GM19043 (cell line): Measurements from ENCODE around the gene PXN.
"Not testable (repeated sequence)": the region's sequence is repeated elsewhere in the genome, so short reads cannot be mapped to it uniquely, and the experiment has no call there.

Experiments used
- ATAC-seq: cut with Tn5 transposase; IDR thresholded peaks from one replicate; pipeline ENCODE4 v1.9.1; 2021; ENCODE audit warnings: low read depth; ENCODE audit not compliant: unreplicated experiment

PXN gene

DNA sequence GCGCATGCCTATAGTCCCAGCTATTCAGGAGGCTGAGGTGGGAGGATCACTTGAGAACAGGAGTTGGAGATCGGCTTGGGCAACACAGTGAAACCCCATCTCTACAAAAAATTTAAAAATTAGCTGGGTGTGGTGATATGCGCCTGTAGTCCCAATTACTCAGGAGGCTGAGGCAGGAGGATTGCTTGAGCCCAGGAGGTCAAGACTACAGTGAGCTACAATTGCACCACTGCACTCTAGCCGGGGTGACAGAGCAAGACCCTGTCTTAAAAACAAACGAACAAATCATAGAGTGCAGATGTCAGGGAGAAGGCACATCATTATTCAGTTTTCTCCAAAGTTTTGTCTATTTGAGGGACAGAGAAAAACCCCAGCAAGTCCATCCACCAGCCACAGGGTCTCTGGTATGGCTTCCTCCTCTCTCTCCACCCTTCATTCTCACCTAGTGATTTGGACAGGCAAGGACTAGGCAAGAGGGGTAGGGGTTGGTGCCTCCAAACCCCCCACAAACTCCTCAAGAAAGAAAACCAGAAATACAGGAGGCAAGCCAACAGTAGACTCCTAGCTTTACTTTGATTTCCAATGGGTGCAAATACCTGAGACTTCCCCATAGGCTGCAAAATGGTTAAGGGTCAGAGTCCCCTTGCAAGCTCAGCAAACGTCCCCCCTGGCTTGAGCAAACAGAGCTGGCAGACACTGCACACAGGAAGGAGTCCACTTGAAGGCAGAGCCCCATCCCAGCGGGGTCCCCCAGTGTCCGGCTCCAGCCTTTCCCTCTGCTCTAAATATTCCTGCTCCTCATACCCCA lies 38.1 kb downstream of the PXN start:
- no peak for ATAC-seq

DNA sequence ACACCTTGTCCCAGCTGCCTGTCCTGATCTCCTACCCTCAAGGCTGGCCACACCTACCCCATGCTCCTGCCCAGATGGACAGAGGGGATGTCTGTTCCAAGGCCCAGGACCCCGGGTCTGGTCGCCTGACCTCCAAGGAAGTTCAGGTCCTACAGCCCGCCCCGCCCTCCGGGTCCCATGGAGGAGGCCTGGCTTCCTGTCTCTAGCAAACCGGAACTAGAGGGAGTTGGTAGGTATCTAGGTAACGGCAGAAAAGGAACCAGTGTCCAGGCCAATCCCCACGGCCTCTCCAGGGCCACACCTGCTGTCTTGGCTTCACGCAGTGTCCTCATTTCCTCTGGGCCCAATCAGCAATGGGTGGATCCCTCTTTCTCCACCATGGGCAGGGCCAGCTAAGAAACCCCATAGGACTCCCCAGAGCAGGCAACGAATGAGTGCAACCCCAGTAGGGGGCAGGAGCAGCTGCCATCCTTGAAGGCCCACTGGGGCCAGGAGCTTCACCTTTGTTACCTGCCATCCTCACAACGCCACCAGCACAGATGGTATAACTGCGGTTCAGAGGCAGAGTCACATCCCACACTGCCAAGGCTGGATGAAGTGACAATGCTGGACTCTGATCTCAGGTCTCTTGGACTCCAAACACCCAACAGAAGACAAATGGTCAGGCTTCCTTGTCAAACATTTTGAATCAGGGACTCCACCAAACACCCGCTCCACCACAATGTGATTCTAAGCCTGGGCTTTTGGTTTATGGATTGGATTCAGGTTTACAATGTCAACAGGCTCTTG lies 39.5 kb downstream of the PXN start:
- ATAC-seq: no peak

DNA sequence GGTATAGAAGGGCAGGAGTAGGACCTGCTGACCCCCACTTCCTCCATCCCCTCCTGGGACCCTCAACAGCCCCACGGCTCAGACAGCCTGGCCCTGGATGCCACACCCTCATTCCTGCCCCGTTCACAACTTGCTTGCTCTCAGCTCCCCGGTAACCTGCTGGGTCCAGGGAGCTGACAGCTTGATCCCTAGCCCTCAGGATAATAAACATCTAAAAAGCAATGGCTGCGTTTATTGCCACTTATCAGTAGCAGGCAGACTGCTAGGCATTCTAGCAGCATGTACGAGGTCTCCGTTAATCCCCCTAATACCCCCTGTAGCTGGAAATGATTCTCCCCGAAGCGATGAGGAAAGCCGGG lies 40.4 kb downstream of the PXN start:
- ATAC-seq: no peak

DNA sequence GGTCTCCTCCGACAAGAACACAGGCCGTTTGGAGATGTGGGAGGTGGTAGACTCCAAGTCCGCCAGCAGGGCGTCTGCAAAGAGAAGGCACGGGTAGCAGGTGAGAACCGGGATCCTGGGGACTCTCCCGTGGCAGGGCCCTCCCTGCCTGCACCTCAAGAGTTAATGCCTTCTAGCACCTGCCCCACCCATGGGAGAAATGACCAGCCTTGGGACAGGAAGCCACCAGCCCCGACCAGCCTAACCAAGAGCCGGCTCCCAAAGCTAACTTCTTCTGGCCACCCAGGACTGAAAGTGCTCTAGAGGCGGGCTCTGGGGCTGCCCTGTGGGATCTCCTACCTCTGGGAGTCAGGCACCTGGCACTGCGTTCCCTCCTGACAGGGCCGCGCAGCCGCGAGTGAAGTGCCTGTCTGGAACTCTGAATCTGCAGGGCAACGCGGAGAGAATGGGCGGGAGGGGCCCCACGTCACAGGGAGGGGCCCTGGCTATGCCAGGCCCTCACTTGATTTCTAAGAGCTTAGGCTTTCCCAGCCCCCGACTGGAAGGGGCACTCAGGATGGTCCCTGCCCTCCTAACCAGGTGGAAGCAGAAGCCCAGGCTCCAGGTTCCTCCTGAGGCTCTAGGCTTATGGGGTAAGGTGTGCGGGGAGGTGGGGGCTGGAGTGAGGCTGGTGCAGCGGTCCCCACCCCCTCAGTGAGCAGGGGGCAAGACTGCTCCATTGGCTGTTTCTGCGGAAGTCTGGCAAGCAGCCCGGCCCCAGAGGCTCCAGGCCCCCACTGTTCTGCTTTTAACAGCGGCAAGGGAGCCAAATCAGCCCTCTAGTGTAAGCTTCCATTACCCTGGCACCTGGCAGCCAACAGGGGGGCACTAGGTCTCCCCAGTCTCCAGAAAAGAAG lies 41.0 kb downstream of the PXN start:
- no peak for ATAC-seq

DNA sequence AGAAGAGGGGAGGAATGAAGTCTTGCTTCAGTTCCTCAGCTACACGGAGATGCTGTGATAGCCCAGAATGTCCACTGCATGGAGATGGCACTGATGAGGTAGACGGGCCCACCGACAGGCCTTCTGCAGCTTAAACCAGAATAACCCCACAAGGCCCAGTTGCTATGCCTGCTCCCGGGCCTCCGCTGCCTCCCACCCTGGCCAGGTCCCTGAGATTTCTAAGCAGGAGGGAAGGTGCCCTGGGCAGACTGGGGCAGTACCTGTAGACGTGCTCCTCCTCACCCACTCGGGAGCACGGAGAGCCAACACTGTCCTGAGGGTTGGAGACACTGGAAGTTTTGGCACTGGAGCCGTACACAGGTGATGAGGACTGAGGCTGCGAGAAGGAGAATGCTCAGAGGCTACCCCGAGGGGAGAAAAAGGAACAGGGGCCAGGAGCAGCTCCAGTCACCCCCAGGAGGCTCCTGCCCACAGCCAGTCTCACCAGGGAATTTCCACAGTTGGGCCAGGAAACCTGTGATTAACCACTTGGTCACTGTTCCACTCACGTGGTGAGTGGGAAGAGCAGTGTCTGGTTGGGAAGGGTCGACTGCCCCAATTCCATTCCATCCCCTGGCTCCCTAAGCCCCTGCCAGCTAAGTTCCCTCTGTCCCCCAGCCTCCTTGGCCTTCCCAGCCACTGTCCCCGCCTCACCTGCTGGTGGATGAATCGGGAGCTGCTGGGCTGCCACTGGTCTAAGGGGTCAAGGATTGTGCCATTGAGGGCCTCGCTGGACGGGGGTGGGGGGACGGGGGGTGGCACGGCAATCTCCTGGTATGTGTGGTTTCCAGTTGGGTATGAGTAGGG lies 41.8 kb downstream of the PXN start:
- ATAC-seq: no peak

DNA sequence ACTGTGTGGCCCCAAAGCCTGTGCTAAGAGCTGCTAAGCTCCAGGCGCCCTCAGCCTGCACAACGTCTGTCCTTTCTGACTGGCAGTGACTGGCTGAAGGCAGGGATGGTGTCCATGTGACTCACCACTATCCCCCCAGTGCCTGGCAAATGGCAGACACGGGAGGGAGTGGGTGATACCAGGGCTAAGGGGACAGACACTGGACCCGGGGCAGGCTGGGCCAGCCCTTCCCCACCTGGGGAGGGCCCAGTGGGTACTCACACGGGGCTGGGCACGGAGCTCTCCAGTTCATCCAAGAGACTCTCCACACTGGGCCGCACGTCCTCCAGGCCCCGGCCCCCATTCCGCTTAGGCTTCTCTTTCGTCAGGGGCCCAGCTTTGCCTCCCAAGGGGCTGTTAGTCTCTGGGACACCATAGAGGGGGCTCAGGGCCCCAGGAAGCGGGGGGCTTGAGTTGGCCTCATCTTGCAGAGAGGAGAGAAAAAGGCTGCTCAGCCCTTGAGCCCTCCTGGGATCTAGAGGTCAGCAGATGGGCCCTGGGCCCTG lies 43.2 kb downstream of the PXN start:
- no peak for ATAC-seq

DNA sequence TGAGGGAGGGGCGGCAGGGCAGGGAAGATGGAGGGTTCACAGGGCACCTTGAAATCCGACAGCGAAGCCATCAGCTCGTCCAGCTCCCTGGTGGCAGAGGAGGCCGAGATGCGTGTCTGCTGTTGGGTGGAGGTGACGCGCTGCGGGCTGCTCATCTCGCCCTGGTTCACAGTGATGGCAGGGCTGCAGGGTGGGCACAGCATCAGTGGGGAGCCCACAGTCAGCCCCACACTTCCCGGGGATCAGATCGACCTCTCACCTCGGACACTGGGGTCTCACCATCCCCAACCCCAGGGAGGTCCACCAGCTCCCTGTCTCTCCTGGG lies 44.0 kb downstream of the PXN start:
- ATAC-seq: no peak

DNA sequence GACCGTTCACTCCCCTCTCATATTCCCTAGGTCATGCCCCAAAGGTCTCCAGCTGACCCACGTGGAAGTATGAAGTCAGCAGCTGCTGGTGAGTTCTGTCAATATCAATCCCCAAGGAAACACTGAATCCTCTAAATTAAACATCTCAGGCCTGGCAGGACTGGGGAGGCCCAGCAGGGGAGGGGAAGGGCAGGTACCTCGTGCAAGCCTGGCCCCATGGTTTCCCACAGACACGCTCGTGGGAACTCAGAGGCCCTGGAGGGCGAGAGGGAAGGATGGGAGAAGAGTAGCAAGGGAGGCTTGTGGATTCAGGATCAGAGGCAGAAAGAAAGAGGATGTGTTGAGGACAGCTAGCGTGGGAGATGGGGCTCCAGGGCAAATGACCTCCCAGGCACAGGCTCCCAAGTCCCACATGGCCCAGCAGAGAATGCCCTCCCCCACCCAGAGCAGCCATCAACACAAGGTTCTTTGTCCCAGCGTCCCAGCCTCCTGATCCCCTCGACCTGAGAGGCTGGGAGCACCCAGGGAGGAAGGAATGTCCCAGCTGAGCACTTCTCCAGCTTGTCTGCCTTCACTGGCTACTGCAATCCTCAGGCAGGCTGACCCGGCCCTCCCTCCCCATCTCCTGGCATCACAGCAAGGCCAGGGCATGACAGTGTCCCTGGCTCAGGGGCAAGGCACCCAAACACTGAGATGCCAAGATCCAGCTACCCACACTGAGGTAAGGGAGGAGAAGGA lies 44.5 kb downstream of the PXN start:
- no peak for ATAC-seq

DNA sequence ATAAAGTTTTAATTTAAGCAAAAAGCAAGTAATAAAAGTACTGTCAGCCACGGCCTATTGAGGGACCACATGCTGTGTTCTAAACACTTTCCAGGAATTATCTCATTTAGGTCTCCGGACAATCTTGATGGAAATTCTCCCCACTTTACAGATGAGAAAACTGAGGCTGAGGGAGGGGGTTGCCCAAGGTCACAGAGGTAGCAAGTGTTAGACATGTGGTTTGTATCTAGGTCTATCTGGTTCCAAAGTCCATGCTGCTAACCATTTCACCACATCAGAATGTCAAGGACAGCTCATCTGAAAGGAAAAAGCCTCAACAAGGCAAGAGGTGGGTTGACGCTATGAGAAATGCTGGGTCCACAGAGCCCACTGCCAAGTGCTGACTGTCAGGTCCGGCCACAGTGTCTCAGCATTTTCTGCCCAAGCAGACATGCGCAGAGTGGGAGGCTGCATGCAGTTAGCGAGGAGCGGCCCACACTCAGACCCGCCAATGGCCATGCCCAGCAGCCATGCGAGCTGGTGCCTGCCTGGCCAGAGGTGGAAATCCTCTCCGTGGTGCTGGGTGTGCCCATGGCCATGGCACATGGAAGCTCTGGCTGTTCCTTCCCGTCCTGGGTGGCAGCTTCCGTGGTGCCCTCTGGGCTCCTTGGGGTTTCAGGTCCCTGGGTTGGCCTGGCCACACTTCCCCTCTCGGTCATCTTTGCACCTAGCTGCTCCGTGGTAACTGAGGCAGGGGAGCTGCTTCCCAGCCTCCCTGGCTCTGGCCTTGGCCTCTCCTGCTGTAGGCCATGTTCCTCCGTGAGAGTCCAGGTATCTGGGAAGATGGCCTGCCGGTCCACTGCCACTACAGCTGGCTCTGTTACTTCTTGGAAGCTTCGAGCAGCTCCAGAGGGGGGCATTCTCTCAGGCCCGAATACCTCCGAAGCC lies 46.6 kb downstream of the PXN start:
- ATAC-seq: no peak

DNA sequence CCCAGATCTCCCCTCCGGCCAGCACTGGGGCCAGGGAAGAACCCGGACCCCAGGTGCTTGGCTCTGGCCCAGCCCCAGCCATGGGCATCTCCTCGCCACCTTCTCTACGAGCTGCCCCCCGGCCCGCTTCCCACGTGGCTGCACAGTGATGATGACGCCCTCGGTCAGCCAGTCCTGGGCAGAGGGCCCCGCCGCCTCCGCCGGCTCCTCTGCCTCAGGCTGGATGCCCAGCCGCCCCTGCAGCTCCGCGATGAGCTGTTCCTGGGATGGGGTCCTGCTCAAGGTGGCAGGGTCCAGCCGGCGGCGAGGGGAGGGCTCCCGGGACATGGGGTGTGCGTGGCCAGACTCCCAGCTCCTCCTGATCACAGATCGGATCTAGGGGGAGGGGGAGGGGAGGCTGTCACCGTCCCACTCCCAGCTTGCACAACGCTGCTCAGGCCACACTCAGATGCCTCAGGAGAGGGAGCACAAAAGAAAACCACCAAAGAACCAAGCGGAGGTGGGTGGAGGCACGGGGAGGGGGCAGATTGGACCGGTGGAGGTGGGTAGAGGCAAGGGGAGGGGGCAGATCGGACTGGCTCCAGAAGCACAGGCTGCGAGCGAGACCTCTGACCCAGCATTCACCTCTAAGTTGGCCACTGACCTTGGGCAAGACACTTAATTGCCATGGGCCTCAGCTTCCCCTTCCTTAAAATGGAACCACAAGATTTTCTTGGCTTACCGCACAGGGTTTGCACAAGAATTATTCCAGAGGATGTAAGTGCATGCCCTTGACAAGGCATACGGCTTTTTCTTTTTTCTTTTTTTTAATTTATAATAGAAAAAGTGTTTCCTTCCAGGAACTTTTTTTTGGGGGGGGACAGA lies 48.6 kb downstream of the PXN start:
- ATAC-seq: no peak

DNA sequence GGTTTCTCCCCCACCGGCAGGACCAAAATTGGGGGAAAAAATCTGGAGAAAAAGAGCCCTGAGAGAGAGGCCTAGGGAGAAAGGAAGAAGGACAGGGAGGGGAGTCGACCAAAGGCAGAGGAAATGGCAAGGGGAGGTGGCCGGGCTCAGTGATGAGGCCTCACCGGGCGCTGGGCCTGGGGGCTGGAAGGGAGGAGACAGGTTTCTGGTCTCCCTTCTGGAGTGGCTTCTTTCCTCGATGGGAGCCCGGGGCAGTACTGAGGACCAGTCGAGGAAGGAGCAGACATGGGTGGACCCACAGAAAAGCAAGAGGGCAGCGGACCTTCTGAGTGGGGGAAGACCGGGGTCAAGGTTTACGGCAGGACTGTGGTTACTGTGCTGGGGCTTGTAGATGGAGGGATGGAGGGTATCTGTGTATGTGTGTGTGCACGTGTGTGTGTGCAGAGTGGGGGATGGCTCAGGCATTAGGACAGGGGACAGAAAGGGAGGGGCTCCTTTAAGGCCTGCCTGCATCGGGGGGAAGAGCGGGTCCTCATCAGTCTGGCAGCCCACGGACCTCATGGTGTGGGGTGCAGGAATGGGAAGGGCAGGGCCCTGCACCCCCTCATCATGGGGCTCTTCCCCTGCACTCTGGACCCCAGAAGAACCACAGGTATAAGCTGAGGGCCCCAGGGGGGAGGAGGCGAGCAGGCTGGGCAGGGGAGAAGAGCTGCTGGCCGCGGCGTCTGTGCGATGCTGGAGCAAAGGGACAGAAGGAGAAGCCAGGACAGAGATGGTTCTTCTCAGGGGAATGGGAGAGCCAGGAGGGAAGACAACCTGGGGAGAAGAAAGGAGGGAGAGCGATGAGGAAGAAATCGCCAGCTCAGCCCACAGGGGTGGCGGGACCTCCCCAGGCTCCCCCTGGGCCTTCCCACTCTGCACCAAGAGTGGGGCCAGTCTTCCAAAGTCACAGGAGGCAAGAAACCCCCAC lies 49.5 kb downstream of the PXN start:
- no peak for ATAC-seq

DNA sequence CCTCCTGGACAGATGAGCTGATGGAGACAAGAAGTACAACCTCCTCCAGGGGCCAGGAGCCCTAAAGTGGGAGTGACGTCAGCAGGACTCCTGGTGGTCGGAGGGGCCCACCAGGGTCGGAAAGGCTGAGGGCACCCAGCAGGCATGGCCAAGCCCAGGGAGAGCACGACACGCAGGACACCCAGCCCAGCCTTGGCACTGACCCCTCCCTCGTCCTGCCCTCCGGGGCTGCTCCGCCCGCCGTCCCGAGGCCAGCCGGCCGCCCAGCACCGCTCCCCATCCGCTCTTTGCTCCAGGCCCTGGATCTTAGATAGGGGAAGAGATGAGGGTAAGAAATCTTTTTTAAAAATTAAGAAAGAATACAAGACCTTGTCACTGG lies 50.2 kb downstream of the PXN start:
- no peak for ATAC-seq

DNA sequence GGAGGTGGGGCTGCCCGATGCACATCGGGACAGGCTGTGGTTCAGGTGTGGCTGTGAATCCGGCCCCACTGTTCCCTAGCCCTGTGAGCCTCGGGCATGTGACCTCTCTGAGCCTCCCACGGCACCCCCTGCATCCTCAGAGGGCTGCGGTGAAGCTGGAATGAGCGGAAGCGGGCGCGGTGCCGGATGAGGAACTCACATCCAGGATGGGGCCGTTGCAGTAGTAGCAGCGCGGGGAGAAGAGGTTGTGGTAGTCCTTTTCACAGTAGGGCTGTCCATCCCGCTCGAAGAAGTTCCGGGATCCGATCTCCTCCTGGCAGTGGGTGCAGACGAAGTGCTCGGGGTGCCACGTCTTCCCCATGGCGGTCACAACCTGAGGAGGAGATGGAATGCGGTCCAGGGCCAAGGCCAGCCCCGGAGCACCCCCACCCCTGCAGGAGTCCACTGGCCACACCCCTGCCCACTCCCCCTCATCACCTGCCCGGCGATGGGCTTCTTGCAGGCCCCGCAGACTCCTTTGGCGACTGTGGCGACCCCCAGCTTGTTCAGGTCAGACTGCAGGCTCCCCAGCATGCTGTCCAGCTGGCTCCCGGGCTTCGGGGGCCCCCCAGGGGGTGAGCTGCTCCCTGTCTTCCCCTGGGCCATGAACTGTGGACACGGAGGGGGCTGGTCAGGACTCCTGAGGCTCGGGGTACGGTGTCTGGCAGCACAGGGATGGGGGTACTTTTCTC lies 50.7 kb downstream of the PXN start:
- no peak for ATAC-seq

DNA sequence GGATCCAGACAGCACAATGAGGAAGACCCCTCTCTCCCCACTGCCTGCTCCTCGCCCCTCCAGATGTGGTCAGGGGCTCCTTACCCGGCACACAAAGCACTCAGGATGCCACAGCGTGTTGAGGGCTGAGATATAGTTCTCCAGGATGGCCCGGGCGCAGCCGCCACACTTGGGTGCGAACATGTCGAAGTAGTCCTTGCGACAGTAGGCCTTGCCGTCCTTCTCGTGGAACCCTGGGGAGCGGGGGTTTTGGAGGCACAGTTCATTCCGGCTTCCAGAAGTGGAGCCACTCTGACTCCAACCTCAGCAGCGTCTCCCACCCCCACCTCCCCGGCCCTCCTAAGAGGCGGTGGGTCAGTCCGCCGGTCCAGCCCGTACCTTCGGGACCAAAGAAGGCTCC lies 51.8 kb downstream of the PXN start:
- ATAC-seq: no peak

DNA sequence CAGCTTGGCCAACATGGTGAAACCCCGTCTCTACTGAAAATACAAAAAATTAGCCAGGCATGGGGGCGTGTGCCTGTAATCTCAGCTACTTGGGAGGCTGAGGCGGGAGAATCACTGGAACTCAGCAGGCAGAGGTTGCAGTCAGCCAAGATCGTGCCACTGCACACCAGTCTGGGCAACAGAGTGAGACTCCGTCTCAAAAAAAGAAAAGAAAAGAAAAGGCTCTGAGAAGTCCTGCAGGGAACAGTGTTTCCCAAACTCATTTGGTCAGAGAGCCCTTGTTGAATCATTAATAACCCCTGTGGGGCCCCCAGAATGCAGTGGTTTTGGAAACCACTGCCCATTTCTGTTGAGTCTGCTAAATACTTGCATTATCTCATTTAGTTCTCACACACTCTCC lies 52.3 kb downstream of the PXN start:
- not testable (repeated sequence) for ATAC-seq

DNA sequence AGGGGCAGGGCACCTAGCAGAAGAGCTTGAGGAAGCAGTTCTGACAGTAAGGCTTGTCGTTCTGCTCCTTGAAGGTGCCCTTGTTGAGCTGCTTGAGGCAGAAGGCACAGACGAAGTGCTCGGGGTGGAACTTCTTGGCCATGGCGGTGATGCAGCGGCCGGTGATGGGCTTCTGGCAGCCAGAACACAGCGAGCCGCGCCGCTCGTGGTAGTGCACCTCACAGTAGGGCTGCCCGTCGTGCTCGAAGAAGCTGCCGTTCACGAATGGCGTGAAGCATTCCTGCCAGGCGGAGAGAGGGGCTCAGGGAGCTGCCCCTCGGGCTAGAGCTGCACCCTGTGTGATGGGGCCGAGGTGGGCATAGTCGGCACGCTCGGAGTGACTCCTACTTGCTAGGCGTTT lies 53.2 kb downstream of the PXN start:
- no peak for ATAC-seq
